C4-2B (cell line): ENCODE results near the gene C16orf74.

ENCODE experiments used
- H3K27ac ChIP-seq: fragments of 450-650 bp; 2 replicates; pipeline ENCODE4 v1.5.1; 2017
- CTCF ChIP-seq: fragments of 450-650 bp; conservative IDR thresholded peaks from 2 replicates; pipeline ENCODE4 v1.5.1; 2017; ENCODE audit warnings: mild to moderate bottlenecking
- ZFX ChIP-seq: fragments of 450-650 bp; IDR thresholded peaks from 2 replicates; pipeline ENCODE4 v1.6.1; 2017

The C16orf74 gene

DNA sequence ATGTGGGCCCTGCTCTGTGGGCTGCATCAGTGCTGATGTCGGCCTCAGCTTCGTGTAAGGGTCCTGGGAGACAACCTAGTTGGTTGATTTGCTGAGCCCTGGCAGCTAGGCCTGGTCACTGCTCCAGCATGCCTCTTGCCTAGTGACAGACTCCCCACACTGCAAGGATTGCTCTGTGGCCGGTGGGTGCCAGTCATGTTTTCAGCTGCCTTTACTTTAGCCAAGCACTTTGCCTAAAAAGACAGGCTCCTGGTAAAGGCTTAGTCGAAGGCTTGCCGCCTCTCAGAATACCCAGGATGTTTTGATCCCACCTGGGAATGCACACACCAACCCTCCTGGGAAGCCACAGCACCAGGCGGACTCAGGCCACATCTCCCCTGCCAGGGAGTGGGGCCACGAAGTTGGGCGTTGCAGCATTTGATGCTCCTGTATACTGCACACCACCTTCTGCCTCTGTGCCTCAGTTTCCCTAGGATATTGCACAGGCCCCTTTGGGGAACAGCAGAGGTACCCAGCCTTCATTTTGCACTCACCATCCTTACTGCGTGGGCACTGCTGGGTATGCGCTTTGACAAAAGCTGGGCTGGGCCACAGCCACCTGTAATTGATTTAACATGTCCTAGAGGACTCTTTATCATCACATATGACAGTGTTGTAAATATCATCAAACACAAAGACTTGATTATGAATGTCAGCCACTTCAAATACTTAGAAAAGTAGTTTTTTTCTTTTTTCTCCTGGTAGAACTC is 82.0 kb downstream of the C16orf74 start:
- TF ChIP-seq ZFX (no peak), CTCF (no peak)
- no peak overlapping the region for H3K27ac ChIP-seq

- TF ChIP-seq ZFX (no peak), CTCF (no peak)
- no peak overlapping the region for H3K27ac ChIP-seq
Measured at GRCh38 chr16:85667841-85668413, 83.0 kb downstream of the C16orf74 start.

- TF ChIP-seq ZFX = no peak
- no peak for TF ChIP-seq CTCF
- H3K27ac ChIP-seq = no peak overlapping the region
Measured at GRCh38 chr16:85667261-85667660, 83.6 kb downstream of the C16orf74 start.

- no peak overlapping the region for H3K27ac ChIP-seq
- no peak for TF ChIP-seq ZFX
- no peak for TF ChIP-seq CTCF
Measured at GRCh38 chr16:85665929-85666328, 85.0 kb downstream of the C16orf74 start.

DNA sequence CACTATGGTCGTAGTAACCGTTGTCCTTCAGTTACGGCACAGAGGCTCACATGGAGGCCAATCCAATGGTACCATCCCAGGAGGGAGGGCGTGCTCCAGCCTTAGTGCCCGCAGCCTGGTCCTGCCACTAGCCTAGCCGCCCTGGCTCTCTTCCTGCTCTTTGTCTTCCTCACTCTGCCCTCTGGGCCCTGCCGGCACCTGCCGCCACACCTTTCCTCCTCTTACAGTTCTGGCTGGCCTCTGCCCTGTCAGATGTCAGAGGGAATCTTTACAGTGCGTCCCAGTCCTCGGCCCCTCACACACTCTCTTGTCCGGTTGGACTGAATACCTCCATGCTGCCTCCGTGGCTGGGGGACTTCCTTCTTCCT is 85.5 kb downstream of the C16orf74 start:
- H3K27ac ChIP-seq = no peak overlapping the region
- TF ChIP-seq ZFX (no peak), CTCF (no peak)

- TF ChIP-seq CTCF (no peak), ZFX (no peak)
- no peak overlapping the region for H3K27ac ChIP-seq
Measured at GRCh38 chr16:85664580-85665372, 86.1 kb downstream of the C16orf74 start.

DNA sequence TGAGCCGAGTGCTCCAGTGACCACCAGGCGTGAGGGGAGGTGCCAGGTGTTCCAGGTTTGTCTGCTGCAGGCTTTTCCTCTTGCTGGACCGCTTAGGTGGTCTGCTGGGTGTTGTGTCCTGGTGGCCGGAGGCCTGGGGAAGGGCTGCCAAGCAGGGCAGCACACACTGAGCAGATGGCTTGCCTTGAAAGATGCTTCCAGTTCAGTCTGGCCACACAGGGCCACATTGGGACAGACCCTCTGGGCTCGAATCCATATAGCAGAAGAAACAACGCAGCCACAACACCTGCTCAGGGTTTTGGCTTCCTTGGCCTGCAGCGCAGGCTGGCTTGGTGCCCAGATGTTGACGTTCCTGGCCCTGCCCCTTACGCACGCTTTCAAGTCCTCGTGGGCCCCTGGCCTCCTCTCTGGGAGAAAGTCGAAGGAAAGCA is 87.0 kb downstream of the C16orf74 start:
- TF ChIP-seq ZFX (no peak), CTCF (no peak)
- H3K27ac ChIP-seq = no peak overlapping the region
